HUDEP-2 (cell line): ENCODE measurements around the gene SLC9A2.
A peak's percentile ranks its signal among the peaks of the same experiment; 100 is the strongest.

Experiments
- DNase-seq, 76 experiments: peaks; one replicate each; lab custom pipeline; 2025; ENCODE audit not compliant: unreplicated experiment in 76 of 76; lab: John Stamatoyannopoulos, UW

Gene SLC9A2

DNA sequence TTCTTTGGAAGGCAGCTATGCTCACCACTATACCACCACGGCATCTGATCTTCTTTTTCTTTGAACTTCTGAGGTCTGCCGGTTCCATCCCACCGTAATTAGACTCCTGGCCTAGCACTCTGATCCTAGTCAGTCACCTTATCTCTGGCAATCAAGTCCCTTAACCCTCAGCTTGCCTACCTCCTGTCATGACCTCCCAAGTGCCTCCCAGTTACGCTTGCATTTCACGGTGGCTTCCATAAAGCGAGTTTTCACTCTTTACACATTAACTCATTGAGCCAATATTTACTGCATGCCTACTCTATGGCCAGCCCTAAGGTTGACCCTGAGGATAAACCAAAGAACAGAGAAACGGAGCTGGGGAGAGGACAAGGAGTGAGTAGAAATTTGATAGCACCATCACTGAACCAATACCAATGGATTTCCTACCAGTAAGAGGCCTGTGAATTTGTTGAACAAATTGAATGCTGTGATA, 104.7 kb downstream of the SLC9A2 start:
- DNase-seq, result no peak

GRCh38 chr2:102724553-102724952, 105.2 kb downstream of the SLC9A2 start:
- no peak for DNase-seq

GRCh38 chr2:102726128-102727087, 107.1 kb downstream of the SLC9A2 start:
- no peak for DNase-seq

- peak in 36 of 76 experiments; percentile 2 to 59 (median 18) for DNase-seq
Measured at GRCh38 chr2:102735416-102736109, 116.2 kb downstream of the SLC9A2 start.

- no peak for DNase-seq
Measured at GRCh38 chr2:102736110-102736409, 116.7 kb downstream of the SLC9A2 start.

- peak in 71 of 76 experiments; percentile 4 to 80 (median 57) for DNase-seq
Measured at GRCh38 chr2:102736410-102737409, 117.4 kb downstream of the SLC9A2 start.

DNA sequence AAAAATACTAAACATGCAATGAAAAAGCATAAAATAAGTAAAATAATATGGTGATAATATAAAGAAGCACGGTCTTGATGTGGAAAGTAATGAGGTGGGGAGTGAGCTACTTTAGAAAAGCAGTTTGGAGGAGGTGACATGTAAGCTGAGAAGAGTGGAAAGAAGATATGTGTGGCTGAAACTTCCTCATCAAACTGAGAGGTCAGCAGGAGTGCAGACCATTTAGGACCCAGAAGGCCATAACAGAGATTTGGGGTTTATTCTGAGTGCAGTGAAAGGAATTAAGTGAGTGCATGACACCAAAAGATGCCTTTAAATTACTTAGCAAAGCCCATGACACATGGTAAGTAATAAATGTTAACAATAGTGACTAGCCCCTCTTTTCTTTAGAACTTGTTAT, 118.1 kb downstream of the SLC9A2 start:
- DNase-seq, result no peak

DNA sequence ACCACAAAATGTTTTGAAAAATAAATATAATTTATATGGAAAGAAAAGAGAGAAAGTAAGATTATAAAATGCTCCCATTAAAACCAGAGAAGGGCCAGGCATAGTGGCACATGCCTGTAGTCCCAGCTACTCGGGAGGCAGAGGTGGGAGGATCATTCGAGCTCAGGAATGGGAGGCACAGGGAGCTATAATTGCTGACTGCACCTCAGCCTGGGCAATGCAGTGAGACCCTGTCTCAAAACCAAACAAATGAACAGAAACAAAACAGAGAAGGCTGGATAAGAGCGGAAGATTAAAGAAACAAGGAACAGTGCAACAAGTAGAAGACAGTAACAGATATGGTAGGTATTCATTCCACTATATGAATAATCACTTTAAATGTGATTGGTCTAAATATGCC, 123.9 kb downstream of the SLC9A2 start:
- no peak for DNase-seq

DNA sequence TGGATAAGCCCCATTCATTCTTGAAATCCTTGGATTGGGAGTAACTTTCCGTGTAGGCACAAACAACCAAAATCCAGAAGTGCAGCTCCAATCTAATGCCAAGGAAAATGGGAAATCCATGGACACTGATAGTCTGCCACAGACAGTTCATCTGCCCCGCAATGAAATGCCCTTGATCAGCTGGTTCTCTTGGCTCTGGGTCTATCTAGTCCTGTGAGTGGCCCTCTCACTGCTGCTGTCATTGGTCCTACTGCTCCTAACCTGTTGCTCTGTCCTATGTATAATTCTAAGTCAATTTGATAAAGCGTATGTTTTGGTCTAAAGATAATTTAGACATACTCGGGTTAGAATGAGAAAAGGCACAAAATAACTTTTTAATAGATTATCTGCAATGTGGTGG, 128.8 kb downstream of the SLC9A2 start:
- no peak for DNase-seq

DNA sequence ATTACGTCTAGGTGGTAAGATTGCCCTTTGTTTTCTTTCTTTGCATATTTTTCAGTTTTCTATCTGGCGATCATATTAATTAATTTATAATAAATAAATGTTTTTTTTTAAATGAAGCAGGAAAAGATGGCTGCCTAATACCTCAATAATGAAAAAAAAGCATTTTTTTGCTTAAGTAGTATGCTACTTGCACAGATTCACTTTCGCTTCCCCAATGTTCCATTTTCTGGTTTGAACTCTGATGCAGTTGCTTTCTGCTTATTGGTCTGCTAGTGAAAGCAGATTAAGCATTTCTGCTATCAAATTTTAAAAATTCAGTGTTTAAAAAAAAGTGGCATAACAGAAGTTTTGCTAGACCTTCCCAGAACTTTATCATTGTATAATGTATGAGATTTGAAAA, 130.6 kb downstream of the SLC9A2 start:
- no peak for DNase-seq

DNA sequence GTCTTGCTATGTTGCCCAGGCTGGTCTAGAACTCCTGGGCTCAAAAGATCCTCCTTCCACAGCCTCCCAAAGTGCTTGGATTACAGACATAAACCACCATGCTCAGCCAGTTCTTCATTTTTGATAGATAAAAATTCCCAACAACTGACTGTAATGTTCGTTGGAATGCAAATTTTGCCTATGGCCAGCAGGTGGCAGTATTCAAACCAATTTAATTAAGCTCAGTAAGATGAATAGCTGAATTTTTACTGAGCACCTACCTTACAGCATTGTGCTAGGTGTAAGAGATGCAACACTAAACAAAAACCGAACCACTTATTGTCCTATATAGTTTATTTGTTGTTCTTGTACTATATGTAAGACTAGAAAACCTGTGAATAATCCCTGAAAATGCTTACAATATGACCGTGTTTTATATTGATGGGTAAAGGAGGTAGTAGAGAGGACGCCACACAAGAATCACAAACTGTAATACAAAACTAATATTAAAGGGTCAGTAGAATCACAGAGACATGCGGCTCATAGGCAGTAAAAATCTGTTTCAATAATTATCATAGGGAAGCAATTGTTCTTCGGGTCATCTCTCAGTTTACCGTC, 134.3 kb downstream of the SLC9A2 start:
- DNase-seq, result peak in 24 of 76 experiments; percentile 2 to 45 (median 10)

DNA sequence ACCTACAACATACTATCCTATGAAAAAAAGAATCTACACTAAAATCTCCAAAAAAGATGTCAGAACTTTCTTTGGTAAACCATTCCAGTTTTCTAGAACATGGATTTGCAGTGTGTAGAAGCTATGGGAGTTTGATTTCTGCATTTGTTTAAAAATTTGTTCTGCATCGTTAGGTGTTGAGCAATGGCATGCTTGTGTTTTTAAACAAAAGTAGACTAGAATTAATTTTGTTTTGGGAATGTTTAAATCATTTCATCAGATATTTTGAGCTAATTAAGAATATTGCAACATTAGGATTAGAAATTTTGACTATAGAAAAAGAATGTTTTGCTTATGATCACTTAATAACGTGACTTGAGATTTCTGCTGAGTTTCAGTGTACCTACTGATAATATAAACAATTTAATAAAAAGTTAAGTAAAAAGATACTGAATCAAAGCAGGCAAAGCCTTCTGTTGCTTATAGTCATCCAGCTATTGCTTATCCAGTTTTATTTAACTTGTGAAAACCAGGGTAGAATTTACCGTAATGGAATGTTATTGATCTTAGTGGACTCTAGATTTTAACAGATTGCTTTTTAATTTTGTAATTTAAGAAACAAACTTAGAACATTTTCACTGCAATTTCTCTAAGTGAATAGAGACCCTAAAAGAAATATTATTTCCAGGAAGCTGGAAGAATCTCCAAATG, 135.2 kb downstream of the SLC9A2 start:
- DNase-seq, result no peak

- DNase-seq, result no peak
Measured at GRCh38 chr2:102755284-102755683, 135.9 kb downstream of the SLC9A2 start.

DNA sequence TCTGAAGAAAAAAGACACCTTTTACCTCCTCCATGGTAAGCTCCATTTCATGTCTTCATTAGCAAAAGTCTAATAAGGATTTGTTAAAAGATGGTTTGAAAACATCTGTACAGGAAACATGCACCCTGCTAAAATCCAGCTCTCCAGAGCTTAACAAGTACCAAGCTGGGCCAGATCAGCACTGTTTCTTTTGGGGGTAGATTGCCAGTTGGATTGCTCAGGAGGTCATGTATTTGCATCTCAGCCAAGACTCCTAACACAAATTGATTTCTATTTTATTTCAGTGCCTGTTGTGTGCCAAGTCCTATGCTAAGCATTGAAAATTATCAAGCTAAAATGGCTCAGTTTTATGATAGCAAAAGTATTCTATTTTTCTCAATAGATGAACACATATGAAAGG, 139.1 kb downstream of the SLC9A2 start:
- DNase-seq, result no peak
